HTERT RPE-1 (cell line): ENCODE measurements around the gene RALGPS1.

Experiments
- in situ Hi-C: fragments of 300-500 bp; cut with MboI; formaldehyde crosslinking; loops from 4 replicates; pipeline ENCODE4 v1.14.3; 2020; ENCODE audit warnings: low sequenced_read_pairs

RALGPS1 gene

GRCh38 chr9:127233989-127234388 lies 319.4 kb downstream of the RALGPS1 start:
- in situ Hi-C loops, result no loop called here

DNA sequence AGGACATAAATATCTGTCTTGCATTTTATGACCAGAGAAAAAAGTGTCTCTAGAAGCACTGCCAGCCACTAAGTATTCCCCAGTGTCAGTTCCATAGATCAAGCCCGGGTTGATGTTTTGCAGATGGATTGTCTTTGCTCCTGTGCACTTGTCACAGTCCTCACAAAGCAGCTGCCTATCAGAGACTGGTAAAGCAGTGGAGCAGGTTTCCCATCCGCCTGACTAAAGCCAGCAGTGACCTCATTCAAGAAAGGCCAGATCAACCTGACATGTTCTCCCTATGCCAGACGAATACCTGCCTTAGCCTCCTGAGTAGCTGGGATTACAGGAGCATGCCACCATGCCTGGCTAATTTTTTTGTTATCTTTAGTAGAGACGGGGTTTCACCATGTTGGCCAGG lies 323.2 kb downstream of the RALGPS1 start:
- in situ Hi-C loops, result no loop called here

- in situ Hi-C loops, result no loop called here
Observed at GRCh38 chr9:127241354-127241753, 326.8 kb downstream of the RALGPS1 start.

- in situ Hi-C loops, result no loop called here
Observed at GRCh38 chr9:127244609-127245601, 330.3 kb downstream of the RALGPS1 start.

DNA sequence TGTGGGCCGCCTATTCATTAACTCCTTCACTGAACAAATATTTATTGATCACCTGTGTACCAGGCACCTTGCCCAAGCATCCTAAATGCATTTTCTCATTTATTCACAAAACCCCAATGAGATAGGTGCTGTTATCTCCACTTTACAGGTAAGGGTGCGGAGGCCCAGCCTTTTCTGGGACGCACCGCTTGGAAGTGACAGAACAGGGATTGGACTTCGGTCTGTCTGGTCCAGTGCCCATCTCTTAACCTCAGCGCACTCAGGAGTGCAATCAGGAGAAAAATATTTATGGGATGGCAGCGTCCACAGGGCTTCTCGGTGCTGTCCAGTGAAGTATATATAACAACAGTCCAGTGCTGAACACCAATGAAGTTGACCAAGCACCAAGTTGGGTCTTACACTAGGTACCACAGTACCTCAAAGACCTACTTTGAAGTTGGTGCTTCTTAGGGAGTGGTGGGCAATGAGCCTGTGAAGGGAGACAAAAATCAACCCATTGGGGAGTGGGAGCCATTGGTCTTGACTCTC lies 331.1 kb downstream of the RALGPS1 start:
- in situ Hi-C loops, result no loop called here

- in situ Hi-C loops, result no loop called here
Observed at GRCh38 chr9:127248241-127248640, 333.7 kb downstream of the RALGPS1 start.

DNA sequence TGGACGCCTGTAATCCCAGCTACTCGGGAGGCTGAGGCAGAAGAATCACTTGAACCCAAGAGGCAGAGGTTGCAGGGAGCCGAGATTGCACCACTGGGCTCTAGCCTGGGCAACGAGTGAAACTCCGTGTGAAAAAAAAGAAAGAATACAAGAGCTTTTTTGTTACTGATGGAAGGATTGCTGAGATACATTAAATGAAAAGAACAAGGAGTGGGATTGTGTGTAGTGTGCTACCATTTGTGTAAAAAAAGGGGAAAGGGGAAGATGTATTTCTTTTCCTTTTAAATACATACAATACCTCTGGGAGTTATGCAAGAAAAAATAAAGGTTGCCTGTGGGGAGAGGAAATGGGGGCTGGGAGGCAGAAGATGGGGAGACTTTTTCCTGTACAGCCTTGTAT lies 335.3 kb downstream of the RALGPS1 start:
- in situ Hi-C loops, result no loop called here

DNA sequence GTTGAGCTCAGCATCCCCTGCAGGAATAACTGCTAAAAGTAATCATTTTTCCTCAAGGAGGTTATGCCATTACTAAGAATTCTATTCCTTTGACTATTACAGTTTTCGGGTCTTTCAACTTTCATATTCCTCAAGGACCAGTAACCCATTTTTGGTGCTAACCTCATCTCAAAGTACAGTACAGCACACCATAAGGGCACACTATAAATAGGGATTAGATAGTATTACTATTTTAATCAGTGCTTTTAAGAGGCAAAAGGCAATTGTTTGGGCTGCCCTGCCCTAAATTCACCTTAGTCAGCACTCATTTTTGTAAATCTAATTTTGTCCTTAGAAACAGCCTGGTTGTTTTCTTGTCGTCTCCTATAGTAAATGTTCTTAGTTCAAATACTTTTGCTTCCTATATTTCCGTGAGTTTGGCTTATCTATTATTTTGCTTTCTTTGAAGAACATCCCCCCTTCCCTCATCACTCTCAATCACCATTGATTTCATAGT lies 336.4 kb downstream of the RALGPS1 start:
- in situ Hi-C loops, result no loop called here

DNA sequence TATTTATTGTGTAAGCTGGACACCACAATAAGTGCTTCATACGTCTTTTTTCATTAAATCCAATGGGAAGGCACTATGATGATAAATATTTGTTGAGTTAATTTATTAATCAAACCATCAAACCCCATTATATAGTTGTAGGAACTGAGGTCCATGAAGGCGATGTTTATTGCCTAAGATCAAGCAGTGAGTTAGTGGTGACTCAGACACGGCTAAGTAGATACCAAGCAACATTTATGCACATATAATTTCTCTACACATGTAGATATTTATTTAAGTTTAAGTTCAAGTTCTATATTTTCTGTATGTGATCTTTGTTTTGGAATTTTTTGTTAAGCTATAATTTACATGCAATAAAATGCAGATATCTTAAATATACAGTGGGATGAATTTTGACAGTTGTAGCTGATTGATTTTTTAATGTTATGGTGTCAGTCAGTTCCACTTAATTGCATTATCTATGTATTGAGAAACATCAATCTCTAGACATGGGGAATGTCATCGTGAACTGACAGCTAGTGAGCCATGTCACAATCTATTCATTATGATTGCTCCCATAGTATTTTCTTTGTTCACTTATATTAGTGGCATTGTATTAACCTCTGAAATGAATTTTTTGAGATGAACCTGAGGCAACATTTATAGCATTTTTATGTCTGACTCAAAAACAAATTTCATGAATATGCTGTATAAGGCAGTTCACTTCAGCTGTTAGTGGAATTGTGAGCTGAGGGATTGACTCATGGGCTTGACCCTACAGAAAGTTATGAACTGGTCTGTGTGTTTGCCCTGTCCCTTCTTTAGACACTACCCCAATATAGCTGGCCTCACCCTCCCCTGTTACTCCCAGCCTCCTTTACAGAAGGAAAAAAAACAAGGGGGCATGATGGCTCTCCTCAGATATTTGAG lies 338.1 kb downstream of the RALGPS1 start:
- in situ Hi-C loops, result no loop called here

DNA sequence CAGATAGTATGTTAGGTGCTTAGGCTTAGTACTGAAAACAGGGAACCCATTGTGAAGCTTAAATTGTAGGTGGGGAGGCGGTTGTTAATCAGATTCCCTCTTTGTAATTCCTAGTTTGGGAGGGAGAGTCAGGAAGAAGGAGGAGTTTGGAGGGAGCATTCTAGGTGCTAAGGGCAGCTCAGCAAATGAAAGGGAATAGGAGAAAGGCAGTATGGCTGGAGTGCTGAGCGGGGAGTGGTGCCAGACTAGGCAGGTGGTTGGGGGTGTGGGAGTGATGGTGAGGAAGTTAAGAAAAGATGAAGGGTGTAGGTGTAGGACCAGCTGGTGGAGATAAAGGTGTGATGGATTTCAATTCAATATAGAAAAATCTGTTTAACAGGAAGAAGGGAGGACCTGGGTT lies 338.9 kb downstream of the RALGPS1 start:
- in situ Hi-C loops, result no loop called here

DNA sequence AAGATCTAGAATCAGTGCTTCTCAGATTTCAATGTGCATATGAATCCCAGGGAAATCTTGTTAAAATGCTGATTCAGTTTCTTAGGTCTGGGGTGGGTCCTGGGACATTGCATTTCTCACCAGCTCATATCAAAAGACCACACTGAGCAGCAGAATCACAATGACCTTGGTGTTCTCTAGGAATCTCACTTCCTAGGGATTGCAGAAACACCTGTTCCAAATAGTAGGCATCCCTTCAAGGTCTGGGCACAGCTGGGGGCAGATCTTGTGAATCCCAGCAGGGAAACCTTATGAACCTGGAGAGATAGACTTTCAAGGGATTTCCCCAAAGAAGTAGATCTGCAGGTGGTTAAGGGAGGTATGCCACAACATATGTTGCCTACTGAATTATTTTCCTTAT lies 341.1 kb downstream of the RALGPS1 start:
- in situ Hi-C loops, result no loop called here

GRCh38 chr9:127256324-127256723 lies 341.7 kb downstream of the RALGPS1 start:
- in situ Hi-C loops, result no loop called here

DNA sequence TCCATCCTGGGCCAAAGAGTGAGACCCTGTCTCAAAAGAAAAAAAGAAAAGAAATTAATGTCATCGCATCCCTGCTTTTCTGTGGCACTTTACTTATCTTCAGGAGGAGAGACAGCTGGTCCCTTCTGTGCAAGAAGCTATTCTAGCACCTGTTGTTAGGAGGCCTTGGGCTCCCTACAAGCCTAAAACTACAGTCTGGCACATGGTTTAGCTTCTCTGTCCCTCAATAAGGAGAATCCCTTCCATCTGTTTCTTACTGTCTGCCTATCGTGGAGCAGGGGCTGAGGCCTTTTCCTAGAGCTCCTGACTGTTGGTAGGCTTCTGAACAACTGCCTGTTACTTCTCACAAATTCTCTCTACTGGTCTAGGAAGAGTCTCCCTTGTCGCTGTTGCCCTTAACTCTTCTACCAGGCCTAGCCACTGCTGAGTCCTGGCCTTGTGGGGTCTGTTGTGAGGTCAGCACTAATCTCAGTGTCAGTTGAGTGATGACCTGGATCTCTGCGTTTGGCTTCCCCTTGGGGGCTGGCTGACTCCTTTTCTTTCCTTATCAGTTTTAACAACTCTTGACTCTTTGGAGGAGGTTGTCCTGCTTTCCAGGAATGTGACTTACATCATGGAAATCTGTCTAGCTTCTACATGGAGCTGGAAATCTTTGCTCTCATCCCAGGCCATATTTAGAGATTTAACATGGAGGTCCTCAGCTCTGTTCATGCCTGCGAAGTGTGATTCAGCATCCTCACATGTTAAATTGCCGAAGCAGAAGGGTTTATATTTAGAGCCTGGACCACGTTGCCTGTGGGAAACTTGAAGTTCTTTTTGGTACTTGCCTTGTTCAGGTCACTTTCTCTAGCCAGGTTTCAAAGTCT lies 344.3 kb downstream of the RALGPS1 start:
- in situ Hi-C loops, result no loop called here

- in situ Hi-C loops, result no loop called here
Observed at GRCh38 chr9:127262602-127263001, 348.0 kb downstream of the RALGPS1 start.

DNA sequence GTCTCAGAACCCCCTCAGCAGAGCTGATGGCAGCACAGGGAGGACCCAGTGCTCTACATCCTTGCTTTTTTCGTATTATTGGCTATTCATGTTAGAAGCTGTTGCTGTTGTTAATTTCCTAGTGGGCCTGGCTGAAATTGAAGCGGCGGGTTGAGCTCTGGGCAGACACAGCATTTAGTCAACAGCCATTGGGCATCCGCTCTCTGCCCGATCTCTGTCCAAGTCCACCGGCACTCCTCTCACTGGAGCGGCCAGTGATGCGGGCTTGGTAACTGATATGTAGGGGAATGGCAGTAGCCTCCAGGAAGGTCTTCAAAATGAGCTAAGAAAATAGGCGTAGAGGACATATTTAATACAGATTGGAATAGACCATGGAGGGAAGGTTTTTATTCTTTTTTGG lies 348.7 kb downstream of the RALGPS1 start:
- in situ Hi-C loops, result no loop called here

GRCh38 chr9:127263664-127264063 lies 349.1 kb downstream of the RALGPS1 start:
- in situ Hi-C loops, result no loop called here

GRCh38 chr9:127264462-127265219 lies 350.1 kb downstream of the RALGPS1 start, which contains the start of gene GARNL3:
Gene GARNL3, plus strand, starts transcription at chr9:127264774. Its CDS starts 104 bp downstream, at chr9:127264878.
- in situ Hi-C loops, result no loop called here

- in situ Hi-C loops, result no loop called here
Observed at GRCh38 chr9:127267793-127268525, 353.4 kb downstream of the RALGPS1 start.

GRCh38 chr9:127269449-127269848 lies 354.9 kb downstream of the RALGPS1 start:
- in situ Hi-C loops, result no loop called here
